ENCODE measurements around the gene CST6.
"Not testable (repeated sequence)": the region's sequence is repeated elsewhere in the genome, so short reads cannot be mapped to it uniquely, and the experiment has no call there.

The CST6 gene

DNA sequence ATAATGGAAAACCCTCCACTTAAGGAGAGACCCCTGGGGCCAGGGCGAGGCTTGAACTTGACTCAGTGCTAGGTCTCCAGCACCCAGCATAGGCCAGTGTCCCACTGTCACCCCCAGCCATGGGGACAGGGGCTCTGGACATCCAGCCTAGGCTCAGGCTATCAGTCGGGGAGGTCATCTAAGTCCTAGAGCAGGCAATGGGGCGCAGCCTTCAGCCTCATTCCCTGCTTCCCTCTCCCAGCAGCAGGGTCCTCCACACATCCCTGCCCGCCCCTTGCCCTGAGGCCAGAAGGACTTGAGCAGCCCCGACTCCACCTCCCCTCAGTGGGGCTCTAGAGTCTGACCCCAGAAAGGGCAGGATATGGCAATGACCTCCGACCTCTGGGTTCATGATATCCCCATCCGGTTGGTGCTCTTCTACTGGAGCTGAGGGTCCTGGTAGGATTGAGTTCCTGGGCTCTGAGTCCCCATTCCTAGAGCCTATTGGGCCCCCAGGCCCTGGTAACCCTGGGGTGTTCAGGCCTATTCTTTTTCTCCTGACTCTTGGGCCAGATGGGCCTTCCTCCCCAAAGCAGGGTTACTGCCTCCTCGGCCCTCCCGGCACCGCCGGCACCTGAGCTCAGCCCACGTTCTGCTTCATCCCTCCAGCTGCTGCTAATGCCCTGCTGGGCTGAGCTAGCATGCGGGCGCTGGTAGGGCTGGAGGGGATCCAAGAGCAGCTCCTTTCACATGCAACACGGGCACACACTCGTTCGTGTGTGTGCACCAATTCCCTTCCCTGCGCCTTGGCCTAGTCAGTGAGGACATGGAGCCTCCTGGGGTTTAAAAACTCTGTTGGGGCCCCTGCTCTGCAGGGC, 4.4 kb downstream of the CST6 start:
- DNase-seq (ENCODE audit: low spot score): no peak

DNA sequence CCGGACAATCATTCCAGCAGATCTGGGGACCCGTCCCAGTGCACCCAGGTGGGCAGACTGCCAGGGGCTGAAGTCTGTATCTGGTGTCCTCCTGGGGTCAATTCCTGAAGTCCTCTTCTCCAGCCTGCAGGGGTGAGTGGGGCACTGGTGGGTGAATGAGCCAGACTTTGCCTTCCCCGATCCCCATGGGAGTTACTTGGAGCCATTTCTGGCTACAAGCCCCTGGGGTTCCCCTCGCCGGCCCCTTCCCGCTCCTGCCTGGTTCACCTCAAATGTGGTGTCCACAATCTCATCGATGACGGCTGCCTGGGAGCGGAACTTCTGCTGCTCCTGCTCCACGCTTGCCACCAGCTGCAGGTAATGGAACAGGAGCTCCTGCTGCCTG, 5.0 kb downstream of the CST6 start:
- no peak for DNase-seq (ENCODE audit: low spot score)

DNA sequence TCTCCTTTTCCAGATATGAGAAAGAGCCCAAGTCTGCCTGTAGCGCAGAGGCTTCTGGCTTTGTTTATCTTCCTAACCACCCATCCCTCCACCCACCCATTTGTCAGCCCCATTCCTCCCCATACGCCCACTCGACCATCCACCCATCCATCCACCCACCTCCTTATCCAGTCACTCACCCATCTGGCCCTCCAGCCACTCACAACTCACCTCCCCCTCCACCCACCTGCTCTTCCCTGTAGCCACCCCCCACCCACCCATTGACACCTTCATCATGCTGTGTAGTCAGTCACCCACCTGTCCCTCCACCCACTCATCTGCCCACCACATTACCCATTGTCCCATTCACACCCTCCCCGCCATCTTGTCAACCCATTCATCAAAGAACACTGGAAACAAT, 5.5 kb downstream of the CST6 start:
- no peak for DNase-seq (ENCODE audit: low spot score)

DNA sequence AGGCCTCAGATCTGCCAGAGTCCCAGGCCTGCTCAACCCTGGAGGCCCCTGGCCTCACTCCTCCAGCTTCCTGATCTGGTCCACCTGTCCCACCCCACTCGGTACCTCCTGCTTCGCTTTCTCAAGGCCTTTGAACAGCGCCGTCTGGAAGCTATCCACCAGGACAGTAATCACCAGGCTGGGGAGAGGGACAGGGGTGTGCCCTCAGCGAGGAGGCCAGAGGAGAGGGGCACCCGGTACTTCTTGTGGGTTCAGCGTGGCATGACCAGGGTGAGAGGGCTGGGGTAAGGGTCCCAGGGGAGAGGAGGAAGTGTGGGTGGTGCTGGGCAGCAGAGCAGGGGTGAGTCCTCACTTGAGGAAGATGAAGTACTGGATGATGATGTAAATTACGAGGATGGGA, 8.4 kb downstream of the CST6 start:
- no peak for DNase-seq (ENCODE audit: low spot score)

DNA sequence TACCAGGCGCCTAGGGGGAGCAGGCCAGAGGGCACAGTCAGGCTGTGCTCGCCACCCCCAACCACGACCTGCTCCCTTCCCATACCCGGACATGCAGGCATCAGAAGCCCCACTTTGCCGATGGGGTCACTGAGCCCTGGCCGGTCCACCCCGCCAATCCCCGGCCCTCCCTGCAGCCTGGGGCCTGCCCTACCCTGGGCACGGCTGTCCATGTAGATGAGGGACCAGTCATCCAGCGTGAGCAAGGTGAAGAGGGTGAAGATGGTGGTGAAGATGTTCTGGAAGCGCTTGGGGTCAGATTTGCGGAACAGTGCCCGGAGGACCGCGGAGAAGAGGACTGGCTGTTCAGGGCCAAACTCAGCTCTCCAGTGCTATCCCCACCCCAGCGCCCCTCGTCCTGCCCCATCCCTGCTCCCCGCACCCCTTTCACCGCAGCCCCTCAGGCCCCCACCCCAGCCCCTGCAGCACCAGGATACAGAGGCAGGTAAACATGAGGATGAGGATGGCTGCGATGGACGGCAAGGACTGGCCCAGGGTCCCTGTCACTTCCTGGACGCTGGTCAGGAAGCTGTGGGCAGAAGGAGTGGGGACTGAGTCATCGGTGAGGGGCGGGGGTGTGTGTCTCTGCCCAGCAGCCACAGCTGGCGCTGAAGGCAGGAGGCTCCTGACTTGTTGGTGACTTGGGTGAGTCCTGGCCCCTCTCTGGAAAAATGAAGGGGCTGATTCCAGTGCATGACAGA, 9.0 kb downstream of the CST6 start:
- no peak for DNase-seq (ENCODE audit: low spot score)

DNA sequence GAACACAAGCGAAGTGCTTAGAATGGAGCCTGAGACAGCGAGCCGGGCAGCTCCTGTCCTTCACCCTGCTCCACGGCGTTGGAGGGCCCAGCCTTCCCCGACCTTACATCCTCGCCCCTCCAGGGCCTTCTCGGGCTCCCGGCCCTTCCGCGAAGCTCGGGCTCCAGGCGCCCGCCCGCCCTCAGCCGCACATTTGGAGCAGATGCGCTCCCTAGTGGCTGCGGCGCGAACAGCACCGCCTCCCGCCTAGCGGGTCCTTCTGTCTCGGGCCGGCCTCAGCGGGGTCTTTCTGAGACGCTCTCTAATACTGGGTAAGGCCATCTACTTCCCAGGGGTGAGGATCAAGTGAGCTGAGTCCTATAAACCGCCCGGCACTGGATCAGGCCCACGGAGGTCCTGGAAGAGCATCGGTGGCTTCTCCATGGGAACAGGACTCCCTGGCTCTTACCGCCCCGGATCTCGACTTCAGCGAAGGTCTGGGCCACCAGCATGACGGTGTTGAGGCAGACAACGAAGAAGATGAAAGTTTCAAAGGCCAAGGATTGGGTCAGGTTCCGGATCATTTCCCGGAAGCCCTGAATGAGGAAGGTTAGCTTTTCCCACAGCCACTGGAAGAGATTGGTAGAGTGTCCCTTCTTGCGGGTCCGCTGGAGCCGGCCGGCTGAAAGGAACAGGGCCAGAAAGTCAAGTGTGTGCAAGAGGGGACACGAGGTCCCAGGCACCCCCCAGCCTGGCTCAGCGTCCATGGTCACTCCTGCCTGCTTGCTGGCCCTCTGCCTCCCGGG, 10.8 kb downstream of the CST6 start:
- DNase-seq (ENCODE audit: low spot score): peak; percentile 74

DNA sequence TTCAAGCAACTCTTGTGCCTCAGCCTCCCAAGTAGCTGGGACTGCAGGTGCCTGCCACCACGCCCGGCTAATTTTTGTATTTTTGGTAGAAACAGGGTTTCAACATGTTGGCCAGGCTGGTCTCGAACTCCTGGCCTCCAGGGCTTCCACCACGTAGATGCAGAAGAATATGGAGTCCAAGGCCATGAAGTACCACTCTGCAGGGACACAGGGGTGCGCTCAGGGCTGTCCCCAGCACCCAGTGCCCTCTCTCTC, 11.3 kb downstream of the CST6 start:
- DNase-seq (ENCODE audit: low spot score): not testable (repeated sequence)

DNA sequence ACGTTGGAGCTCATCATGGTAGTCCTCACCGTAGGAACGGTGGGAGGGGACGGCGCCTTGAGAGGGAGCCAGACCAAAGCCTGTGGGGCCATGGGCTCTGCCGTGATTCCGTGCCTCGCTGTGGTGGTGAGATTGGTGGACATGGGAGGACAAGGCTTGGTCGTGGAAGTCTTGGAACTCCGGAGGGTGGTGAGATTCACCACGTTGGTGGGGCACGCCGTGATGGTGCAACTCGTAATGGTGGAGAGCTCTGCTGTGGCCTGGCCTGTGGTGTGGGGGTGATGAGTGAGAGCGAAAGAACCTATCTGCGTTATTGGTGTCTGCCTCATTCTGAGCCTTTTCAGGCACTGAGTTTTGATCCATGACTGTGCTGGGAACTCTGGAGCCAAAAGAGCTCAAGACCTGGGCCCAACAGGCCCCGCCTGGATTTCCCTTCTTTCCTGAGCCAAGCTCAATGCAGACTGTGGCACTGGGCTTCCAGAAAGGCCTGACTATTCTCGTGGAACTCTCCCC, 14.3 kb downstream of the CST6 start, which contains the start of gene CATSPER1:
CATSPER1 (minus strand) TSS at position 463 of the 513 bp plus-strand sequence; CDS start at position 363, 100 bp downstream.
- DNase-seq (ENCODE audit: low spot score): no peak

DNA sequence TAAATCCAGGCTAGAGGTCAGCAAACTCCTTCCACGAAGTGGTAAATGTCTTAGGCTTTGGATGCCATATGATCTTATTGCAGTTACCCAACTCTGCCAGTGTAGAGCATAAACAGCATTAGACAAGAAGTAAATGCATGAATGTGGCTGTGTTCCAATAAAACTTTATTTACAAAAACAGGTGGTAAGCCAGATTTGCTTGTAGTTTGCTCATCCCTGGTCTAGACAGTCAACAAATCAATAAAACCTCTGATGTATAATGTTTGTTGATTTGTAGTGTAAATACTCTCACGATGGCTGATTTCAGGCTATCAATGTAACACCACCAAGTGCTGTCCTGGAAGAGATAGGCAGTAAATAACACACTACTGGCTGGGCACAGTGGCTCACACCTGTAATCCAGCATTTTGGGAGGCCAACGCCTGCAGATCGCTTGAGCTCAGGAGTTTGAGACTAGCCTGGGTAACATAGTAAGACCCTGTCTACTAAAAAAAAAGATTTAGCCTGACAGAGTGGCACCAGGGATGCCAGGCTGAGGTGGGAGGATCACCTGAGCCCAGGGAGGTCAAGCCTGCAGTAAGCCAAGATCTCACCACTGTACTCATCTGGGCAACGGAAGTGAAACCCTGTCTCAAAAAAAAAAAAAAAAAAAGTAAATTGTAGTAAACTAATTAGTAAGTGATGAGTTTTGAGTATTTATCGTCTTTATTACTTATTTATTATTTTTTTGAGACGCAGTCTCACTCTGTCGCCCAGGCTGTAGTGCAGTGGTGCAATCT, 21.3 kb downstream of the CST6 start:
- DNase-seq (ENCODE audit: low spot score): no peak

DNA sequence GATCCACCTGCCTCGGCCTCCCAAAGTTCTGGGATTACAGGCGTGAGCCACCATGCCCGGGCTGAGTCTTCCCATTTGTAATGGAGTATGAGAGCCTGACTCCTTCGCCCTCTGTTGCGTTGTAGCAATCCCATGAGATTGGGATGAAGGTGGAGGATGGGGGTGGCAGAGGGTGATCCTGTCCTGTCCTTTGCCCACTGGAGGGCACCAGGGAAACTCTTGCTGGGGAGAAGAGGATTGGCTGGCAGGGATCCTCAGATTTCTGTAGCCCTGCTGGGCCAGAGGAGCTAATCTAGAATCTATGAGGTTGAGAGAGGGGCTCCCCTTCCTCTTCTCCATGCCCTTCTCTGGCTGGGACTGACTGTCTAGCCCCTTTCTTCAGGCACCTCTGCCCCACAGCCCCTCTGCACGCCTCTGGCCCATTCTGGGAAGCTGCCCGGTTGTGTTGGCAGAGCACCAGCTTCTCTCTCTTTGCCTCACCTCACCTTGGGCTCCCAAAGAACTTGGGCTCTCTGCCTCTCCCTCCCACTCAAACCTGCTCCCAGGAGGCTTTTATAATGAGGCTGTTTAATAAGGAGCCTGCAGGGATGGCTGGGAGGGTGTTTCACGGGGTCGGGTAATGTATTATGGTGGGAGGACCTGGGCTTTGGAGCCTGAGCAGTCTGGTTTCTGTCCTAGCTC, 24.0 kb downstream of the CST6 start:
- no peak for DNase-seq (ENCODE audit: low spot score)

DNA sequence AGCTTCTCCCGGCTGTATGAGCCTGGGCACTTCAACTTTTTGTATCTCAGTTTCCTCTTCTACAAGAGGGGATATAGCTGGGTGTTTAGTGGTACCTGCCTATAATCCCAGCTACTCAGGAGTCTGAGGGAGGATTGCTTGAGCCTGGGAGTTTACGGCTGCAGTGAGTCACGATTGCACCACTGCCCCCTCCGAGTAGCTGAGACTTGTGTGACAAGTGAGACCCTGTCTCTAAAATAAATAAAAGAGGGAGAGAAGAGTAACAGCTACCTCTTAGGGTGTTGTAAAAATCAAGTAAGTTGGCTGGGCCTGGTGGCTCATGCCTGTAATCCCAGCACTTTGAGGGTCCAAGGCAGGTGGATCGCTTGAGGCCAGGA, 24.5 kb downstream of the CST6 start:
- no peak for DNase-seq (ENCODE audit: low spot score)

DNA sequence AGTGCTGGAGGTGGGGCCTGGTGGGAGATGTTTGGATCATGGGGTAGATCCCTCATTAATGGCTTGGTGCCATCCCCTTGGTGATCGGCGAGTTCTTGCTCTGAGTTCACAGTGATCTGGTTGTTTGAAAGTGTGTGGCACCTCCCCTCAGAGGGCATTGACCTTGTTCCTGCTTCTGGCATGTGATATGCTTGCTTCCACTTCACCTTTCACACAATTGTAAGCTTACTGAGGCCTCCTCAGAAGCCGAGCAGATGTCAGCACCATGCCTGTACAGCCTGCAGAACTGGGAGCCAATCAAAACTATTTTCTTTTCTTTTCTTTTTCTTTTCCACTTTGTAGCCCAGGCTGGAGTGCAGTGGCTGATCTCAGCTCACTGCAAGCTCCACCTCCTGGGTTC, 25.5 kb downstream of the CST6 start:
- DNase-seq (ENCODE audit: low spot score): no peak

DNA sequence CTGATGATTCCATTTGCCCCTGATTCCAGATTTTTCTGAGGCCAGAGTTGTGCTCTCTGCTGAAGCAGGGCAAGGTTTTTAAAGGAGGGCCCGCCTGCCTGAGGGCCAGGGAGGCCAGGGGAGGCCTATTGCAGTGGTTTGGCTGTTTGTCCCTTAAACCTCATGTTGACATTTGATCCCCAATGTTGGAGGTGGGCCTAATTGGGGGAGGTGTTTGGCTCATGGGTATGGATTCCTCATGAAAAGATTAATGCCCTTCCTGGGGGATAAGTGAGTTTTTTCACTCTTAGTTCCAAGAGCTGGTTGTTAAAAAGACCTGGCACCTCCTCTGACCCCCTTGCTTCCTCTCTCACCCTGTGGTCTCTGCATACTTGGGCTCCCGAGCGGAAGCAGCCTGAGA, 28.0 kb downstream of the CST6 start:
- DNase-seq (ENCODE audit: low spot score): no peak

DNA sequence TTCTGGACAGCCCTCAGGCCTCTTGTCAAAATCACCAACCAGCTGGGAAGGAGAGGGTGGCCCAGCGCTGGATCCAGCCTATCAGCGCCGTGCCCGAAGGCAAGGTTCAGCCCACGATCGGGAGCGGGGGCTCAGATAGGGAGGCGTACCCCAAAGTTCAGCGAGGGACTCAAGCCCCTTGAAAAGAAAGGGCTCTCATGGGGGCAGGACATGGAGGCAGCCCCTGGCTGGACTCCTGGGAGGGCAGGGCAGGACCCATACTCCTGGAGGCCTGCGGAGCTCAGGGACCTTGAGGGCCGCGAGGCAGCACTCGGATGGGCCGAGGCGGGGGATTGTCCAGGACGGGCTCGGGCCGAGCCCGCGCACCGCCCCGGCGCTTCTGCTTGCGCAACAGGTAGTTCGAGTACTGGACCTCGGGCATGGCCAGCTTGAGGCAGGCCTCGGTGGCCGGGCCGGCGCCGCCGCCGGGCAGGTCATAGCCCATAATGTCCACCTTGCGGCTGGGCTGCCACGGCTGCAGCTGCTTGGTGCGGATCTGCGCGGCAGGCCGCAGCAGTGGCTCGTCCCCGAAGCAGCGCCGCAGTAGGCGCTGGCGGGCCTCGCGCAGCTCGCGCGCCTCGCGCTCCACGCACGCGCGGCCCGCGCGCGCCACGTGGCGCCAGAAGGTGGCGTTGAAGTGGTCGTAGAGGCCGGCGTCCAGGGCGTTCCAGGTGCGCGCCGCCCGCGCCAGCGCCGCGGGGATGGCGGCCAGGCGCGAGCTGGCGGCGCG, 30.6 kb downstream of the CST6 start:
- no peak for DNase-seq (ENCODE audit: low spot score)

DNA sequence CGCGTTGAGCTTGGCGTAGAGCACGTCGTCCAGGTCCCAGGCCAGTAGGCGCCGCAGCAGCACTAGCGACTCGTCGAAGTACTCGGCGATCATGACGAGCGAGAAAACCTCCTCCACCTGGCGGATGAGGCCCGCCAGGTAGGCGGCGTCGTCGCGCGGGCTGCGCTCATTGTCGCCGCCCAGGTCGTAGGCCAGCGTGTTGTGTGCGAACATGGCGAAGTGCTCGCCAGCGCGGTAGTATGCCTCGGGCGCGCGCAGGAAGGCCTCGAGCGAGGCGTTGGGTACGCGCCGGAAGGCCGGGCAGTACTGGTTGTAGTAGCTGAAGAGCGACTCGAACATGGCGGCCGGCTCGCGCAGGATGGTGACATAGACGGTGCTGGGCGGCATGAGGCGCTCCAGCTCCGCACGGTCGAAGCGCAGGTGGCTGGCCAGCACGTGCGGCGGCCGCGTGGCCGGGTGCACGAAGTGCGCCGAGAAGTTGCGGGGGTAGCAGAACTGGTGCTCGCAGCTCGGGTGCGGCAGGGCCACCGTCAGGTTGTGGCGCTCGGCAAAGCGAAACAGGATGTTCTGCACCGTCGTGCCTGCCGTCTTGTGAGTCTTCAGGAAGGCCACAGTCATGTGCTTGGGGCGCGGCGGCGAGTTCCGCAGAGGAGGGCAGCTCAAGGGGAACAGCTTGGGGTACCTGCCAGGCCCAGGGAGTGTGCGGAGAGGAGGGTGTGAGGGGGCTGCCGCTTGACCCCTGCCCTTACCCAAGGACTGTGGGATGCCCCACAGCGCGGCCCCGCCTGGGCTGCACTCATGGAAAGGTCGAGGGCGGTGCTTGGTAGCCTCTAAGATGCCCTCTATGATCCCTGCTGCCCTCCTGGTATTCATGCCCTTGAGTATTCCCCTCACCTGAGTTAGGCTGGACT, 31.4 kb downstream of the CST6 start:
- no peak for DNase-seq (ENCODE audit: low spot score)

DNA sequence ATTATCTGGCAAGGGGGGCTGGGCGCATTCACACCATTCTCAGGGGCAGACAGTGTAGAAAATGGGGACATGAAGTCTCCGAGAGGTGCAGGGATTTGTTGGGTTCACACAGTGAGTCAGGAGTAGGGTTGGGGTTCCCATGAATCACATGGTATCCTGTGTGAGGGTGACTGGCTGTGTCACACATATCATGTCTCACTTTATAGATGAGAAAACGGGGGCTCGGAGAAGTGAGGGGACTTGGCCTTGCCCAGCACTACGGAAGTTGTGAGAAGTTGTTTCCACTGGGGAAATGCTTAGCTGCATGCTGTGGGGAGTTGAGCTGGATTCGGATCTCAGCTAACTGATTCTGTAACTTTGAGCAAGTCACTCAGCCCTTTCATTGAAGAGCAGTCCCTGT, 32.9 kb downstream of the CST6 start:
- DNase-seq (ENCODE audit: low spot score): no peak

DNA sequence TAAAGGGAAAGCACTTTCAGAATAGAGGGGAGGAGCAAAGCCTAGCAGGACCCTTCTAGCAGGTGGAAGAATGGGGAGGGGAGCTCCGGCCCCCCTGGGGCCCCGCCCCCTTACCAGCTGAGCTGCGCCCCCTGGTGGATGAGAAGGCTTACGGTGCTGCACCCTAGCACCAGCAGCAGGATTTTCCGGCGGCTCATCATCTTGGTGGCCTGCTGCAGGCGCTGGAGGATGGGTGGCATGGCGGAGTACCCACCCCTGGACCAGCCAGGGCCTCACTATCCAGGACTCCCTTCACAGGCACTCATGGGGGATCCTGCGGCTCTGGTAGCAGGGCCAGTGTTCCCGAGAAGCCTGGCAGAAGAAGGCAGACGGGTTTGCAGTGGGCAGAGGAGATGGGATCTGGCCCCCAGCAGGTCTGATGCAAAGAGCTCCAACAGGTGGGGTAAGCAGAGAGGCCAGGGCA, 33.4 kb downstream of the CST6 start:
- DNase-seq (ENCODE audit: low spot score): peak; percentile 77

DNA sequence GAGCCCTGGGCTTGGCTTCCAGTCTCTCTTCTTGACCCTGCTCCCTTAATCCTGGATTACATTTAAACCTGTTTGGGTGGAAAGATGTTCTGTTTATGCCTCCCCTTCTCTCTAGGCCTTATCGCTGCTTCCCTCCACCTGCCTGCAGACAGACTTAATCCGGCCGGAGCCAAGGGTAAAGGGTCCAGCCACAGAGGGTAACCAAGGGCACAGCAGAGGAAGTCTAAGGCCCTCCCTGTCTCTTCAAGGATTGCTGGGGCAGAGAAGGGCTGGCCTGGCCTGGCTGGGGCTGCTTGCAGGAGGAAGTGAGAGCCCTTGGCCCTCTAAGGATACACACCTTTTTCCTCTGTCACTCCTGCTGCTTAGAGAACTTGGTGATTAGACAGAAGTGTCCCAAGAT, 35.1 kb downstream of the CST6 start:
- no peak for DNase-seq (ENCODE audit: low spot score)
